ENCODE data around the gene PSME3.
"Not testable (repeated sequence)": the region's sequence is repeated elsewhere in the genome, so short reads cannot be mapped to it uniquely, and the experiment has no call there.

Gene PSME3

DNA sequence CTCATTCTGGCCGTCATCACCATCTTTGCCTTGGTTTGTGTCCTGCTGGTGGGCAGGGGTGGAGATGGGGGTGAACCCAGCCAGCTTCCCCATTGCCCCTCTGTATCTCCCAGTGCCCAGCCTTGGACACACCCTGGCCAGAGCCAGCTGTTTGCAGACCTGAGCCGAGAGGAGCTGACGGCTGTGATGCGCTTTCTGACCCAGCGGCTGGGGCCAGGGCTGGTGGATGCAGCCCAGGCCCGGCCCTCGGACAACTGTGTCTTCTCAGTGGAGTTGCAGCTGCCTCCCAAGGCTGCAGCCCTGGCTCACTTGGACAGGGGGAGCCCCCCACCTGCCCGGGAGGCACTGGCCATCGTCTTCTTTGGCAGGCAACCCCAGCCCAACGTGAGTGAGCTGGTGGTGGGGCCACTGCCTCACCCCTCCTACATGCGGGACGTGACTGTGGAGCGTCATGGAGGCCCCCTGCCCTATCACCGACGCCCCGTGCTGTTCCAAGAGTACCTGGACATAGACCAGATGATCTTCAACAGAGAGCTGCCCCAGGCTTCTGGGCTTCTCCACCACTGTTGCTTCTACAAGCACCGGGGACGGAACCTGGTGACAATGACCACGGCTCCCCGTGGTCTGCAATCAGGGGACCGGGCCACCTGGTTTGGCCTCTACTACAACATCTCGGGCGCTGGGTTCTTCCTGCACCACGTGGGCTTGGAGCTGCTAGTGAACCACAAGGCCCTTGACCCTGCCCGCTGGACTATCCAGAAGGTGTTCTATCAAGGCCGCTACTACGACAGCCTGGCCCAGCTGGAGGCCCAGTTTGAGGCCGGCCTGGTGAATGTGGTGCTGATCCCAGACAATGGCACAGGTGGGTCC is 18.4 kb downstream of the PSME3 start:
- not testable (repeated sequence) for DNase-seq (ENCODE audit: low read depth, low spot score); H3K9me3 ChIP-seq (ENCODE audit: control insufficient read depth, insufficient read depth, low read length); H3K36me3 ChIP-seq (ENCODE audit: control insufficient read depth, insufficient read depth, low read length); H3K27ac ChIP-seq (ENCODE audit: low read length); H3K27me3 ChIP-seq (ENCODE audit: control insufficient read depth, insufficient read depth, low read length); H3K4me3 ChIP-seq (ENCODE audit: low read length); H3K4me1 ChIP-seq (ENCODE audit: control insufficient read depth, insufficient read depth, low read length)
- WGBS (ENCODE audit: insufficient coverage, insufficient read length) = no CpG with 5 or more reads among the region's 28 CpGs

DNA sequence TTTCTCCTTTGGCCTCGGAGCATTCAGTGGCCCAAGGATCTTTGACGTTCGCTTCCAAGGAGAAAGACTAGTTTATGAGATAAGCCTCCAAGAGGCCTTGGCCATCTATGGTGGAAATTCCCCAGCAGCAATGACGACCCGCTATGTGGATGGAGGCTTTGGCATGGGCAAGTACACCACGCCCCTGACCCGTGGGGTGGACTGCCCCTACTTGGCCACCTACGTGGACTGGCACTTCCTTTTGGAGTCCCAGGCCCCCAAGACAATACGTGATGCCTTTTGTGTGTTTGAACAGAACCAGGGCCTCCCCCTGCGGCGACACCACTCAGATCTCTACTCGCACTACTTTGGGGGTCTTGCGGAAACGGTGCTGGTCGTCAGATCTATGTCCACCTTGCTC is 19.2 kb downstream of the PSME3 start:
- H3K4me1 ChIP-seq (ENCODE audit: control insufficient read depth, insufficient read depth, low read length) = no peaks in the 10 kb centered on the region
- no peaks in the 10 kb centered on the region for H3K36me3 ChIP-seq (ENCODE audit: control insufficient read depth, insufficient read depth, low read length)
- no peaks in the 10 kb centered on the region for H3K9me3 ChIP-seq (ENCODE audit: control insufficient read depth, insufficient read depth, low read length)
- no peak overlapping the region for H3K4me3 ChIP-seq (ENCODE audit: low read length)
- H3K27me3 ChIP-seq (ENCODE audit: control insufficient read depth, insufficient read depth, low read length) = no peaks in the 10 kb centered on the region
- no peak for DNase-seq (ENCODE audit: low read depth, low spot score)
- no CpG with 5 or more reads among the region's 15 CpGs for WGBS (ENCODE audit: insufficient coverage, insufficient read length)
- H3K27ac ChIP-seq (ENCODE audit: low read length) = no peak overlapping the region

DNA sequence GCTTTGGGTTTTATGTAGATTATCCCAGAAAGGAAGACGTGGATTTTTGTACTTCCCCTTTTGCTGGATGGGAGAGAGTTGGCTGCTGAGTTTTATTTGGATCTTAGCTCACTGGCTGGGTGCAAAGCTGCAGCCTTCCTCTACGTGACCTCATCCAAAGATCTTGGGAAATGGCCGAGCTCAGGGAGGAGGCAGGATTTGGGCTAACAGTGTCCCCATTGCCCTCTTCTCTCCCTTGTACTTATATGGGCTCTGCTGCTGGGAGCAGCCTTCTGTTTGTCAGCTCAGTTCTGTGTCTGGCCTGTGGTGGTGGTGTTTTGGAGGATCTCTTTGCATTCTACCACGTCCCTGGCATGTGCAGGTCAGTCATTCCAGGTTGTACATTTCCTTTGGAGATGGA is 19.8 kb downstream of the PSME3 start:
- no peak for DNase-seq (ENCODE audit: low read depth, low spot score)
- no peaks in the 10 kb centered on the region for H3K27me3 ChIP-seq (ENCODE audit: control insufficient read depth, insufficient read depth, low read length)
- H3K9me3 ChIP-seq (ENCODE audit: control insufficient read depth, insufficient read depth, low read length) = no peaks in the 10 kb centered on the region
- no peak overlapping the region for H3K27ac ChIP-seq (ENCODE audit: low read length)
- WGBS (ENCODE audit: insufficient coverage, insufficient read length) = no CpG with 5 or more reads among the region's 4 CpGs
- H3K4me3 ChIP-seq (ENCODE audit: low read length) = no peak overlapping the region
- no peaks in the 10 kb centered on the region for H3K4me1 ChIP-seq (ENCODE audit: control insufficient read depth, insufficient read depth, low read length)
- H3K36me3 ChIP-seq (ENCODE audit: control insufficient read depth, insufficient read depth, low read length) = no peaks in the 10 kb centered on the region

DNA sequence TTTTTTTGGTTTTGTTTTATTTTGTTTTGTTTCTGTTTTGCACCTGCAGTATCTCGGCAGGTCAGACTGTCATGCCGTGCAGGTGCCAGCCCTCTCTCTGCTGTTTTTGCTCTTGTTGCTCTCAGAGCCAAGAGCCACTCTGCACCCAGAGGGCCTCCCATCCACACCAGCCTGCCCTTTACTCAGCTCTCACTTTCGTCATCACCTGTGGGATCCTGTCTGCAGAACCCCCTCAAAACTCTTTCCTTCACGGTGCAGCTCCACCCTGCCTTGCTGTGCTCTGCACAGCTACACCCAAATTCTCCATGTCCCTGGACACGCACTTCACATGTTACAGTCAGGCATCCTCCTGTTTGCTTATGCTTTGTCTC is 20.4 kb downstream of the PSME3 start:
- Histone ChIP-seq H3K4me3 (ENCODE audit: low read length) (no peak overlapping the region; the same call in 1 of the 2 replicates), H3K4me1 (ENCODE audit: control insufficient read depth, insufficient read depth, low read length) (no peaks in the 10 kb centered on the region), H3K36me3 (ENCODE audit: control insufficient read depth, insufficient read depth, low read length) (no peaks in the 10 kb centered on the region), H3K27ac (ENCODE audit: low read length) (no peak overlapping the region), H3K9me3 (ENCODE audit: control insufficient read depth, insufficient read depth, low read length) (no peaks in the 10 kb centered on the region), H3K27me3 (ENCODE audit: control insufficient read depth, insufficient read depth, low read length) (no peaks in the 10 kb centered on the region)
- no CpG with 5 or more reads among the region's 5 CpGs for WGBS (ENCODE audit: insufficient coverage, insufficient read length)
- DNase-seq (ENCODE audit: low read depth, low spot score) = no peak

DNA sequence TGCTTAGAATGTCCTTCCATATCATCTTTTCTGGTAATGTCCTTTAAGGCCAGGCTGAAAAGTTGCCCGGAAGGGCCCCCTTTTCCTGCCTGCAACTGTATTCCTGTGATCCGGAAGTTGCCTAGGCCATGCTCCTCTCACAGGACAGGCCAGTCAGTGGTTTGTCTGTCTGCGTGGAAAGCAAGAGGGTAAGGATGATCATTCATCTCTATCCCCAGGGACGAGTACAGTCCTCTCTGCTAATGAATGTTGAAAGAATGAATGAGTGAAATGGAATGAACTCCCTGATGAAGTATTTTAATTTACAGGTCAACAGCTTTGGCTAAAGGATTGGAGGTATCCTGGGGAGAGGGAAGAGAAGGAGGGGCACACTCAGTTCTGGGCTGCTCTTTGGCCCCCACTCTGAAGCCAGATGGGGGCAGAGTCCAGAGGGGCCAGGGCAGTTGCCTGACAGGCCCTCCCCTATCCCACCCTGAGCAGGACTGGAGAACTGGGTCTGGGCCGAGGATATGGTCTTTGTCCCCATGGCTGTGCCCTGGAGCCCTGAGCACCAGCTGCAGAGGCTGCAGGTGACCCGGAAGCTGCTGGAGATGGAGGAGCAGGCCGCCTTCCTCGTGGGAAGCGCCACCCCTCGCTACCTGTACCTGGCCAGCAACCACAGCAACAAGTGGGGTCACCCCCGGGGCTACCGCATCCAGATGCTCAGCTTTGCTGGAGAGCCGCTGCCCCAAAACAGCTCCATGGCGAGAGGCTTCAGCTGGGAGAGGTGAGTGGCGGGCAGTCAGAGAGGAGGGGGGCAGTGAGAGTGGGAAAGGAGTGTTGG is 21.0 kb downstream of the PSME3 start:
- no peak for DNase-seq (ENCODE audit: low read depth, low spot score)
- no CpG with 5 or more reads among the region's 15 CpGs for WGBS (ENCODE audit: insufficient coverage, insufficient read length)
- H3K4me3 ChIP-seq (ENCODE audit: low read length) = no peak overlapping the region

DNA sequence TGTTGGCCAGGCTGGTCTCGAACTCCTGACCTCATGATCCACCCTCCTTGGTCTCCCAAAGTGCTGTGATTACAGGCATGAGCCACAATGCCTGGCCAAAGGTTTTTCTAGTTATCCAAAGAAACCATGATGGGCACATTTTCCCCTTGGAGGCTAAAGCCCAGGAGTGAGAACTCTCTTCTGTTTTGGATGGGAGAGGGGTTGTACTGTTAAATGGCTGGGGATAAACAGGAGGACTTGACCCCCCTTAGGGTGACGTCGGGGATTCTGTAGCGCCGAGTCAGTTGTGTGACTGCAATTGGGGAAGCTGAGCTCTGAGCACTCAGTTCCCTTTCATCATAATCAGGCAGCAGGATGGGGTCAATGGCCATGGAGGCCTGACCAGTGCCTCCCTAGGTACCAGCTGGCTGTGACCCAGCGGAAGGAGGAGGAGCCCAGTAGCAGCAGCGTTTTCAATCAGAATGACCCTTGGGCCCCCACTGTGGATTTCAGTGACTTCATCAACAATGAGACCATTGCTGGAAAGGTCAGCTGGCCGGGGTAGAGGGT is 21.9 kb downstream of the PSME3 start:
- Histone ChIP-seq H3K36me3 (ENCODE audit: control insufficient read depth, insufficient read depth, low read length) (no peaks in the 10 kb centered on the region), H3K27me3 (ENCODE audit: control insufficient read depth, insufficient read depth, low read length) (no peaks in the 10 kb centered on the region), H3K9me3 (ENCODE audit: control insufficient read depth, insufficient read depth, low read length) (no peaks in the 10 kb centered on the region), H3K27ac (ENCODE audit: low read length) (no peak overlapping the region), H3K4me3 (ENCODE audit: low read length) (no peak overlapping the region), H3K4me1 (ENCODE audit: control insufficient read depth, insufficient read depth, low read length) (no peaks in the 10 kb centered on the region)
- no CpG with 5 or more reads among the region's 8 CpGs for WGBS (ENCODE audit: insufficient coverage, insufficient read length)
- no peak for DNase-seq (ENCODE audit: low read depth, low spot score)

More for the DNA sequence above, 21.0 kb downstream of the PSME3 start:
- Histone ChIP-seq H3K36me3 (ENCODE audit: control insufficient read depth, insufficient read depth, low read length) (no peaks in the 10 kb centered on the region), H3K27me3 (ENCODE audit: control insufficient read depth, insufficient read depth, low read length) (no peaks in the 10 kb centered on the region), H3K27ac (ENCODE audit: low read length) (no peak overlapping the region), H3K9me3 (ENCODE audit: control insufficient read depth, insufficient read depth, low read length) (no peaks in the 10 kb centered on the region), H3K4me1 (ENCODE audit: control insufficient read depth, insufficient read depth, low read length) (no peaks in the 10 kb centered on the region)

DNA sequence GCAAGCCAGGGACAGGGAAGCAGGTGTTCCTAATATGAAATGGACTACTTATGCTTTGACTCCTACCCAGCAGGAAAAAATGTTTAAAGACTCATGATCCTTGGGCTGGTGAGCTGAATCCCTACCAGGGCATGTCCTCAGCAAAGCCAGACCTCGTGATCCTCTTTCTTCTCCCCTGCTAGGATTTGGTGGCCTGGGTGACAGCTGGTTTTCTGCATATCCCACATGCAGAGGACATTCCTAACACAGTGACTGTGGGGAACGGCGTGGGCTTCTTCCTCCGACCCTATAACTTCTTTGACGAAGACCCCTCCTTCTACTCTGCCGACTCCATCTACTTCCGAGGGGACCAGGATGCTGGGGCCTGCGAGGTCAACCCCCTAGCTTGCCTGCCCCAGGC is 22.9 kb downstream of the PSME3 start:
- H3K9me3 ChIP-seq (ENCODE audit: control insufficient read depth, insufficient read depth, low read length); DNase-seq (ENCODE audit: low read depth, low spot score); H3K27me3 ChIP-seq (ENCODE audit: control insufficient read depth, insufficient read depth, low read length); H3K27ac ChIP-seq (ENCODE audit: low read length); H3K4me1 ChIP-seq (ENCODE audit: control insufficient read depth, insufficient read depth, low read length); H3K4me3 ChIP-seq (ENCODE audit: low read length); H3K36me3 ChIP-seq (ENCODE audit: control insufficient read depth, insufficient read depth, low read length): not testable (repeated sequence)
- WGBS (ENCODE audit: insufficient coverage, insufficient read length) = no CpG with 5 or more reads among the region's 8 CpGs

DNA sequence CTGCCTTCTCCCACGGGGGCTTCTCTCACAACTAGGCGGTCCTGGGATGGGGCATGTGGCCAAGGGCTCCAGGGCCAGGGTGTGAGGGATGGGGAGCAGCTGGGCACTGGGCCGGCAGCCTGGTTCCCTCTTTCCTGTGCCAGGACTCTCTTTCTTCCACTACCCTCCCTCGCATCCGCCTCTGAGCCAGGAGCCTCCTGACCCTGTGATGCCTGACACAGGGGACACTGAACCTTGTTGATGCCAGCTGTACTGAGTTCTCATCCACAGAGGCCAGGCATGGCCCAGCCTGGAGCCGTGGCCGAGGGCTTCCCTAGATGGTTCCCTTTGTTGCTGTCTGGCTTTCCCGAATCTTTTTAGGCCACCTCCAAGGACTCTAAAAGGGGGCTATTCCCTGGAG is 23.3 kb downstream of the PSME3 start:
- DNase-seq (ENCODE audit: low read depth, low spot score); H3K4me3 ChIP-seq (ENCODE audit: low read length); H3K27me3 ChIP-seq (ENCODE audit: control insufficient read depth, insufficient read depth, low read length); H3K4me1 ChIP-seq (ENCODE audit: control insufficient read depth, insufficient read depth, low read length); H3K27ac ChIP-seq (ENCODE audit: low read length); H3K9me3 ChIP-seq (ENCODE audit: control insufficient read depth, insufficient read depth, low read length); H3K36me3 ChIP-seq (ENCODE audit: control insufficient read depth, insufficient read depth, low read length): not testable (repeated sequence)
- WGBS (ENCODE audit: insufficient coverage, insufficient read length) = no CpG with 5 or more reads among the region's 8 CpGs

DNA sequence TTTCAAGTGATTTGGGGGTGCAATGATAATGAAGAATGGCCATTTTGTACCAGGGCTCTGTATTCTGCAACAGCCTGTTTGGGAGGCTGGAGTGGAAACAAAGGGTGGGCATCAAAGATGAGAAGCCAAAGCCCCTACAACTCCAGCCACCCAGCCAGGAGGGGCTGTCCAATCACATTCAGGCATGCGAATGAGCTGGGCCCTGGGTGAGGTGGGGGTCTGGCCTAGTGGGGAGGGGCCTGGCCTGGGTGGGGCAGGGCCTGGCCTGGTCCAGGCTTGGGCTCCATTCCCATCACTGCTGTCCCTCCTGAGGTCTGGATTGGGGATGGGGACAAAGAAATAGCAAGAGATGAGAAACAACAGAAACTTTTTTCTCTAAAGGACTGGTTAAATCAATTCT is 24.2 kb downstream of the PSME3 start:
- DNase-seq (ENCODE audit: low read depth, low spot score) = no peak
- Histone ChIP-seq H3K27me3 (ENCODE audit: control insufficient read depth, insufficient read depth, low read length) (no peaks in the 10 kb centered on the region), H3K4me3 (ENCODE audit: low read length) (no peak overlapping the region), H3K27ac (ENCODE audit: low read length) (no peak overlapping the region), H3K4me1 (ENCODE audit: control insufficient read depth, insufficient read depth, low read length) (no peaks in the 10 kb centered on the region), H3K9me3 (ENCODE audit: control insufficient read depth, insufficient read depth, low read length) (no peaks in the 10 kb centered on the region), H3K36me3 (ENCODE audit: control insufficient read depth, insufficient read depth, low read length) (no peaks in the 10 kb centered on the region)
- WGBS (ENCODE audit: insufficient coverage, insufficient read length) = no CpG with 5 or more reads among the region's 1 CpG

DNA sequence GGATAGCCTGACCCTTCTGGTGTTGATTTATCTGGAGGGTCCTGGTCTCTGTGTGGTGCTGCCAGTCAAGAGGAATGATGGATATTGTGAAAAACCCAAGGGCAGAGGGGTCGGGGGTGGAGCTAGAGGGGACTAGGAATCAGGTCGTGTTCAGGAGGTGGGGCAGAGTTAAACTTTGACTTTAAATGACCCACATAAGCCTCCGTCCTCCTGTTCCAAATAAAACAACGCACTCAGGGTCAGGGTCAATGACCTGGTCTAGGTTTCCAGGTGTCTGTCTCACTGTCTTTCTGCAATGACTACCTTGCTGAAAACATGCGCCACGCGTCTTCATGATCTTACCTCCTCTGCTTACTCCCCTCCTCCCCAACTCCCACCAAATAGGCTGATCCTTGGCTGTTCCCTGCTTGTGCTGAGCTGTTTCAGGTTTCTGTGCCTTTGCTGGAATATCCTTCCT is 32.5 kb downstream of the PSME3 start:
- Histone ChIP-seq H3K4me1 (ENCODE audit: control insufficient read depth, insufficient read depth, low read length) (no peaks in the 10 kb centered on the region), H3K36me3 (ENCODE audit: control insufficient read depth, insufficient read depth, low read length) (no peaks in the 10 kb centered on the region), H3K4me3 (ENCODE audit: low read length) (no peak overlapping the region), H3K27me3 (ENCODE audit: control insufficient read depth, insufficient read depth, low read length) (no peaks in the 10 kb centered on the region), H3K9me3 (ENCODE audit: control insufficient read depth, insufficient read depth, low read length) (no peaks in the 10 kb centered on the region), H3K27ac (ENCODE audit: low read length) (no peak overlapping the region)
- WGBS (ENCODE audit: insufficient coverage, insufficient read length) = no CpG with 5 or more reads among the region's 7 CpGs
- DNase-seq (ENCODE audit: low read depth, low spot score) = no peak
